Activated effector memory CD4-positive, alpha-beta T cell treated with Interleukin-2 at 50 U/mL for 16 hours (primary cell): ENCODE measurements around the gene TRPM2.
A peak's percentile ranks its signal among the peaks of the same experiment; 100 is the strongest.

ENCODE experiments used
- DNase-seq: peaks from one replicate; pipeline ENCODE4 v3.0.0-alpha.2; 2020

TRPM2 gene

DNA sequence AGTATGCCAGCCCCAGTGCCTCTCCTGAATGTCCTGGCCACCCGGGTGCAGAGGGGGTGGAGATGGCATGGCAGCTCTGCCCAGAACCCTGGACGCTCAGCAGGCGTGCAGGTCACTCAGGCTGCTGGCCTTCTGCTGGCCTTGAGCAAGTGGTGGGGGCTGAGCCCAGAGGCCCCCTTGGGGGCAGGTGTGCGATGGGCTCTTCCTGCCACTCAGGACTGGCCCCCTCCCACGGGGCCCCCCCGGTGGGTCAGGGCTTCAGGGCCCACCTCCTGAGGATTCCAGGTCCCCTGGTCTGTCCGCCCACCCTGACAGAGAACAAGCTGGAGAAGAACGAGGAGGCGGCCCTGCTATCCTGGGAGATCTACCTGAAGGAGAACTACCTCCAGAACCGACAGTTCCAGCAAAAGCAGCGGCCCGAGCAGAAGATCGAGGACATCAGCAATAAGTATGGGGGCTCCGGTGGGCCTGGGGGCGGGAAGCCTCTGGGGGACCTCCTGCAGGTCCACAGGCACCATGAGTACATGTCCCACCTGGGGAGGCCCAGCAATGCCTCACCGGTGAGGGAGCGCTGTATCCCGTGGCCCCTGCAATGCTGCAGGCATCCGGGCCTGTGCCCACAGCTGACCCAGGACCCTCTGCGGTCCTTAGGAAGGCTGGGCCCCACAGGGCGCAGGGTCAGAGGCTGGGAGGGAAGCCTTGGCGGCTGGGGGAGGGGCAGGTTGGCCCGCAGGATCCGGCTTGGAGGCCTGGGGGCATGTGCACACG is 64.9 kb downstream of the TRPM2 start:
- no peak for DNase-seq

- DNase-seq: no peak
Observed at GRCh38 chr21:44418876-44419230, 65.4 kb downstream of the TRPM2 start.

- DNase-seq: no peak
Observed at GRCh38 chr21:44419679-44420078, 66.3 kb downstream of the TRPM2 start.

GRCh38 chr21:44420416-44421205 is 67.2 kb downstream of the TRPM2 start:
- DNase-seq: no peak

- DNase-seq: no peak
Observed at GRCh38 chr21:44421901-44422840, 68.8 kb downstream of the TRPM2 start.

DNA sequence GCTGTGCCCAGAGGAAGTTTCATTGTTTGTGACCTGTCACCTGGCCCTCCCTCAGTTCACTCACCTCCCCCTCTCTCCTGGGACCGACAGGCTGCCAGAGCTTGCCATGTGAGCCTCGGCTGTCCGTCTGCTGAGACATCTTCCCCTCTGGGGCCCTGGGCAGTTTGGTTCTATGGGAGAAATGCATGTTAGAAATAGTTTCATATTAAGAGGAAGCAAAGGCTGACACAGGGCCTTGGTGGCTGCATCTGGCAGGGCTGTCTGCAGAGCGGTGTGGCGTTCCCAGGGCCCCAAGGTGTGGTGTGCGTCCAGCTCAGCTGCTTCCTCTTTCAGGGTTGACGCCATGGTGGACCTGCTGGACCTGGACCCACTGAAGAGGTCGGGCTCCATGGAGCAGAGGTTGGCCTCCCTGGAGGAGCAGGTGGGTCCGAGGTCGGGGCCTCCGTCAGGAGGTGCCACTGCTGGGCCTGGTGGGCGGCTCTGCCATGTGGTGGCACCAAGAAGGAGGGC is 69.9 kb downstream of the TRPM2 start:
- no peak for DNase-seq

GRCh38 chr21:44423941-44424607 is 70.7 kb downstream of the TRPM2 start:
- no peak for DNase-seq

GRCh38 chr21:44424608-44425306 is 71.3 kb downstream of the TRPM2 start:
- DNase-seq: no peak

- no peak for DNase-seq
Observed at GRCh38 chr21:44425307-44425894, 72.0 kb downstream of the TRPM2 start.

DNA sequence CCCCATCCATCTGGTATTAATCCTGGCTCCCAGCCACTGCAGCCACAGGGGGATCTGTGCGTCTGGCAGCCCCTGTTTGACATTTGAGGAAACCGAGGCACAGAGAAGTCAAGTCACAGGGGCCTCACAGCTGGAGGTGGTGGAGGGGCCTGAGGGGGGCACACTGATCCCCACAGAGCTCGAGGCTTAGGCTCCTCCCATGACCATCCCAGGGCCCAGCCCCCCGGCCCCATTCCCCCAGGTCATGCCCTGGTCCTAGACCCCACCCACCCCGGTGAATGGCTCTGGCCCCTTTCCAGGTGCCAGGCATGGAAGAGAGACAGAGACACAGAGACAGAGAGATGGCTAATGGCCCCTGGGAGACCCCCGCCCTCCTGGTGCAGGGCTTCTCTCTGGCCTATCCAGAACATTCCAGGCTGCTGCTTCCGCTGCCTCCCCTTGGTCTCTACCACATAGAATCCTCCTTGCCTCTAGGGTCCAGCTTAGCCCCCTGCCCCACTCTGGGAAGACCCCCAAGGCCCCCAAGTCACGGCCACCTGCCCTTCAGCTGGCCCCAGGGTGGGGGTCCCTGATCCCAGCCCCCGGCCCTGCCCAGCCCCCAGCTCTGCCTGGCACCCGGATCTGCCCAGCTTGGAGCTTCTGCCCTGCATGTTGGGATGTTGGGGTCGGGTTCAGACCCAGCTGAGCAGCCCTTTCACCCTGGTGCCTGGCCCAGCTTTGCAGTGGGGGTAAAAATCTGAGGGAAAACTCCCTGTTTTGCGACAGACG is 72.7 kb downstream of the TRPM2 start:
- no peak for DNase-seq

GRCh38 chr21:44426663-44427191 is 73.3 kb downstream of the TRPM2 start:
- no peak for DNase-seq

- DNase-seq: no peak
Observed at GRCh38 chr21:44427241-44428120, 74.1 kb downstream of the TRPM2 start.

DNA sequence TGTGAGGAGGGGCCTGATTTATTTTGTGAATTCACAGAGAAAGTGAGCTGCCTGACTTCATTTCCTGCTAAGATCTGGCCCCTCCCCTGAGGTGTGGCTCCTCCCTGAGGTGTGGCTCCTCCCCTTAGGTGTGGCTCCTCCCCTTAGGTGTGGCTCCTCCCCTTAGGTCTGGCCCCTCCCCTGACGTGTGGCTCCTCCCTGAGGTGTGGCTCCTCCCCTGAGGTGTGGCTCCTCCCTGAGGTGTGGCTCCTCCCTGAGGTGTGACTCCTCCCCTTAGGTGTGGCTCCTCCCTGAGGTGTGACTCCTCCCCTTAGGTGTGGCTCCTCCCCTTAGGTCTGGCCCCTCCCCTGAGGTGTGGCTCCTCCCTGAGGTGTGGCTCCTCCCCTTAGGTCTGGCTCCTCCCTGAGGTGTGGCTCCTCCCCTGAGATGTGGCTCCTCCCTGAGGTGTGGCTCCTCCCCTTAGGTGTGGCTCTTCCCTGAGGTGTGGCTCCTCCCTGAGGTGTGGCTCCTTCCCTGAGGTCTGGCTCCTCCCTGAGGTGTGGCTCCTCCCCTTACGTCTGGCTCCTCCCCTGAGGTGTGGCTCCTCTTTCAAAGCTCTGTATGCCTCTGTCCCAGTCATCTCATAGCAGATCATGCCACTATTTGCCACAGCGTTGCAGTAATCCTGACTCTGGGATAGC is 75.0 kb downstream of the TRPM2 start:
- peak; percentile 13 for DNase-seq

GRCh38 chr21:44429894-44430293 is 76.5 kb downstream of the TRPM2 start:
- no peak for DNase-seq

GRCh38 chr21:44431300-44431699 is 77.9 kb downstream of the TRPM2 start:
- no peak for DNase-seq

- DNase-seq: no peak
Observed at GRCh38 chr21:44432841-44433790, 79.7 kb downstream of the TRPM2 start.

DNA sequence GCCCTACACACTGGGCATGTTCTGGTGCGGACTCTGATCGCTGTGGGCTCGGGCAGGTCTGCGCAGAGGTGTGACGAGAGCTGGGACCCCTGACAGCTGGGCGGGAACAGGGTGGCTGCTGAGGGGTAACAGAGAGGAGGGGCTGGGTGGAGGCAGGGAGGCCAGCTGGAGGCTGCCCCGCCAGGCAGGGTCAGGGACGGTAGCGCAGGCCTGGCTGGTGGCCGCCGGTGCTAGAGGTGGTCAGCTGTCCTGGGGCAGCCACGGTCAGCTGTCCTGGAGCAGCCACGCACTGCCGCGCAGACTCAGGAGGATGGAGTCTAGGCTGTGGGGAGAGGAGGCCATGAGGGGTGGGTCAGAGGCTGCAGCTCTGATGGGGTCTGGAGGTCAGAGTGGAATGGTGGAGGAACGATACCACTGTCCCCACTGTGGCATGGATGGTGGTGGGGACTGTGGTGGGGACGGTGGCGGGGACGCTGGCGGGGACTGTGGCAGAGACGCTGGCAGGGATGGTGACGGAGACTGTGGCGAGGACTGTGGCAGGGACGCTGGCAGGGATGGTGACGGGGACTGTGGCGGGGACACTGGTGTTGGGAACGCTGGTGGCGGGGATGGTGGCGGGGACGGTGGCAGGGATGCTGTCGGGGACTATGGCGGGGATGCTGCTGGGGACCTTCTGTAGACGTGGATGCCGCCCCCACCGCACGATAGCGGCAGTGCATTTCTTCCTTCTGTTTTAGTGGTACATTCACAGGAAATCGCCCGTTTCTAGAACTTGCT is 80.6 kb downstream of the TRPM2 start:
- no peak for DNase-seq
